ENCODE measurements around the gene CNPPD1.
A peak's percentile ranks its signal among the peaks of the same experiment; 100 is the strongest.

The CNPPD1 gene

GRCh38 chr2:219176818-219177551 is at the start of gene CNPPD1:
TSS of gene CNPPD1 (minus strand) at chr2:219176925. CDS start at chr2:219176828, 97 bp downstream.
- peak; percentile 80 for DNase-seq (ENCODE audit: low read depth)

- no peak for DNase-seq (ENCODE audit: low read depth)
Observed at GRCh38 chr2:219225350-219225749, 48.6 kb upstream of the CNPPD1 start.

- no peak for DNase-seq (ENCODE audit: low read depth)
Observed at GRCh38 chr2:219223831-219224610, 47.3 kb upstream of the CNPPD1 start.

GRCh38 chr2:219221957-219222518 is 45.3 kb upstream of the CNPPD1 start:
- no peak for DNase-seq (ENCODE audit: low read depth)

- DNase-seq (ENCODE audit: low read depth) = no peak
Observed at GRCh38 chr2:219220652-219221402, 44.1 kb upstream of the CNPPD1 start.

- no peak for DNase-seq (ENCODE audit: low read depth)
Observed at GRCh38 chr2:219219784-219220532, 43.2 kb upstream of the CNPPD1 start.

- DNase-seq (ENCODE audit: low read depth) = peak; percentile 85
Observed at GRCh38 chr2:219218732-219219701, 42.3 kb upstream of the CNPPD1 start, which contains the start of gene ABCB6. TSS of gene ABCB6 (minus strand) at chr2:219218958. CDS start at chr2:219218673, 285 bp downstream.

- DNase-seq (ENCODE audit: low read depth) = no peak
Observed at GRCh38 chr2:219218217-219218731, 41.5 kb upstream of the CNPPD1 start.

- no peak for DNase-seq (ENCODE audit: low read depth)
Observed at GRCh38 chr2:219216535-219216915, 39.8 kb upstream of the CNPPD1 start.

GRCh38 chr2:219215871-219216534 is 39.3 kb upstream of the CNPPD1 start:
- DNase-seq (ENCODE audit: low read depth) = no peak

GRCh38 chr2:219214786-219215185 is 38.1 kb upstream of the CNPPD1 start:
- DNase-seq (ENCODE audit: low read depth) = no peak

- no peak for DNase-seq (ENCODE audit: low read depth)
Observed at GRCh38 chr2:219214141-219214540, 37.4 kb upstream of the CNPPD1 start.

GRCh38 chr2:219213486-219214071 is 36.9 kb upstream of the CNPPD1 start:
- no peak for DNase-seq (ENCODE audit: low read depth)

GRCh38 chr2:219213026-219213415 is 36.3 kb upstream of the CNPPD1 start:
- no peak for DNase-seq (ENCODE audit: low read depth)

GRCh38 chr2:219210886-219211362 is 34.2 kb upstream of the CNPPD1 start:
- no peak for DNase-seq (ENCODE audit: low read depth)

- no peak for DNase-seq (ENCODE audit: low read depth)
Observed at GRCh38 chr2:219210196-219210885, 33.6 kb upstream of the CNPPD1 start.

- no peak for DNase-seq (ENCODE audit: low read depth)
Observed at GRCh38 chr2:219209236-219210195, 32.8 kb upstream of the CNPPD1 start.
